ENCODE measurements around the gene ERCC4.

The ERCC4 gene

GRCh38 chr16:13997526-13997925 is 77.6 kb downstream of the ERCC4 start:
- no peak for DNase-seq

DNA sequence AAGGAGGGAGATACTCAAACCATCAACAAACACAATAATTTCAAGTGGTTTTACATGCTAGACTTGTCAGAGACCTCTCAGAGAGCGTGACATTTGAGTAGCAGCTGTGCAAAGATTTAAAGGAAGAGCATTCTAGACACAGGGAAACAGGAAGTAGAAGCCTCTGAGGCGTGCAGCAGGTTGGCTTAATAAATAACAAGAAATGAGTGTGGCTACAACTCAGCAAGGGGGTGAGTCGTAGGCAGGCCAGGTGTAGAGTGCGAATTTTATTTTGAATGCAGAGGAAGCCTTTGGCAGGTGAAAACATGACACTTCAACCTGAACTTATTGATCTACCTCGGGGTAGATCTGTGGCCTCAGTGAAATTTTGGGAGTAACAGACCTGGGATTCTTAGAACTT is 78.0 kb downstream of the ERCC4 start:
- no peak for DNase-seq

DNA sequence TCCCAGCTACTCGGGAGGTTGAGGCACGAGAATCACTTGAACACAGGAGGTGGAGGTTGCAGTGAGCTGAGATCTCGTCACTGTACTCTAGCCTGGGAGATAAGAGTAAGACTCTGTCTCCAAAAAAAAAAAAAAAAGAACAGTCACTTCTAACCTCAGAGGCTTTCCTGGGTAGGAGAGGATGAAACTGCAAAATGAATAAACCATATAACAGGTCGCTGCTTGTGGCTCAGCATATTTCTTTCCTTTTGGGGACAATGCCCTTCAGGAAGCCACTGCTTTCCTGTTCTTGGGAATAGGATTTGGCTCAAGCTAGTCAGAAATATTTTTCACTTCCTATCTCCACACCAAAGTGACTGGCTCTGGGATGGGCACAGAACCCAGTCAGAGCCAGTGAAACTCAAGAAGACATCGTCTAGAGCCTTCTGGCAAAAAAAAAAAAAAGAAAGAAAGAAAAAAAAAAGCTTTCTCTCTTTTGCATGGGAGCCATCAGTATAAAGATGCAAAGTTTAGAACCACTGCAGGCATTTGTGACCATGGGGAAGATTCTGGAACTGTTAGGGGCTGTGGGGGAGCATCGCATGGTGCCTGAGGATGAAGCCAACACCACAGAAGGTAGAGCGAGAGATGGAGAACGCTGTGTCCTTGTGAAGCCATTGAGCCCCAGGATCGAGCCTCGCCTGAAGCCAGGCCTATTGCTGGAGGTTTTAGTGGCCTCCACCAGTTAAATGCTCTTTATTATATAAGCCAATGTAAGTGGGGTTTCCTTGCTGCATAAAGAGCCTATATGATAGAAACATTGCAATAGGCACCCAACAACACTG is 79.3 kb downstream of the ERCC4 start:
- DNase-seq = no peak

GRCh38 chr16:13999895-14000425 is 80.0 kb downstream of the ERCC4 start:
- DNase-seq = no peak

- no peak for DNase-seq
These were observed 81.6 kb downstream of the ERCC4 start for GRCh38 chr16:14001521-14001920.

All from NCI-H1105 (cell line).